Panc1 (cell line): ENCODE data around the gene TTC9B.

Source experiments
- POLR2AphosphoS5 ChIP-seq: IDR thresholded peaks from 2 replicates; pipeline ENCODE4 v1.6.1; 2012; ENCODE audit warnings: mild to moderate bottlenecking, low read depth, low read length, moderate library complexity
- SIN3A ChIP-seq: IDR thresholded peaks from 2 replicates; pipeline ENCODE4 v1.6.1; 2012; ENCODE audit warnings: low read depth, mild to moderate bottlenecking, low read length, moderate library complexity, borderline replicate concordance; ENCODE audit not compliant: insufficient read depth
- TCF7L2 ChIP-seq: IDR thresholded peaks from 2 replicates; pipeline ENCODE4 v1.6.1; 2011; ENCODE audit warnings: mild to moderate bottlenecking, low read depth, low read length, inconsistent platforms
- TF ChIP-seq, protein P1 (sequence below): fragments of 450-650 bp; IDR thresholded peaks from 2 replicates; pipeline ENCODE4 v1.5.1; 2017; ENCODE audit warnings: mild to moderate bottlenecking
- TF ChIP-seq, protein P2 (sequence below), 2 experiments: IDR thresholded peaks; 2 replicates each; pipeline ENCODE4 v1.6.1; 2011 to 2012; ENCODE audit warnings: low read depth in 2 of 2, control low read depth in 1 of 2, low read length in 1 of 2, mild to moderate bottlenecking in 1 of 2, moderate library complexity in 1 of 2; ENCODE audit not compliant: insufficient read depth in 1 of 2

DNA sequence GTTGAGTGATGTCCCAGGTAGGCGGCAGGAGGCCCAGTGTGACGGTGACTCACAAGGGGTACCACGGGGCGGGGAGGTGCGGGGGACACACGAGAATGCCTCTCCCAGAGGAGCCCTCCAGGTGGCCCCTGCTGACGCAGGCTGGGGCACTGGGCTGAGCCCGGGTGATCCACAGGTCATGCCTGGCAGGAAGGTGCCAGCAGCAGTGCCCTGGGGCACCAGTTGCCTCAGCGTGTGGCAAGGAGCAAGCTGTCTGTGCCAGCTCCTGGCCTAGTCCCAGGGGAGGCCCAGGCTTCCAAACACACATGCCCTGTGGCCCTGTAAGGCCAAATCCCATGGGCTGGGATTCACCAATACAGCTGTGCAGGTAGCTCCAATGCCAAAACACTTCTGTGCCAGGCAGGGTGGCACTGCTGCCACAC is 38.9 kb upstream of the TTC9B start:
- TF ChIP-seq, protein P1, sequence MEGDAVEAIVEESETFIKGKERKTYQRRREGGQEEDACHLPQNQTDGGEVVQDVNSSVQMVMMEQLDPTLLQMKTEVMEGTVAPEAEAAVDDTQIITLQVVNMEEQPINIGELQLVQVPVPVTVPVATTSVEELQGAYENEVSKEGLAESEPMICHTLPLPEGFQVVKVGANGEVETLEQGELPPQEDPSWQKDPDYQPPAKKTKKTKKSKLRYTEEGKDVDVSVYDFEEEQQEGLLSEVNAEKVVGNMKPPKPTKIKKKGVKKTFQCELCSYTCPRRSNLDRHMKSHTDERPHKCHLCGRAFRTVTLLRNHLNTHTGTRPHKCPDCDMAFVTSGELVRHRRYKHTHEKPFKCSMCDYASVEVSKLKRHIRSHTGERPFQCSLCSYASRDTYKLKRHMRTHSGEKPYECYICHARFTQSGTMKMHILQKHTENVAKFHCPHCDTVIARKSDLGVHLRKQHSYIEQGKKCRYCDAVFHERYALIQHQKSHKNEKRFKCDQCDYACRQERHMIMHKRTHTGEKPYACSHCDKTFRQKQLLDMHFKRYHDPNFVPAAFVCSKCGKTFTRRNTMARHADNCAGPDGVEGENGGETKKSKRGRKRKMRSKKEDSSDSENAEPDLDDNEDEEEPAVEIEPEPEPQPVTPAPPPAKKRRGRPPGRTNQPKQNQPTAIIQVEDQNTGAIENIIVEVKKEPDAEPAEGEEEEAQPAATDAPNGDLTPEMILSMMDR: no peak
- TF ChIP-seq, protein P2, sequence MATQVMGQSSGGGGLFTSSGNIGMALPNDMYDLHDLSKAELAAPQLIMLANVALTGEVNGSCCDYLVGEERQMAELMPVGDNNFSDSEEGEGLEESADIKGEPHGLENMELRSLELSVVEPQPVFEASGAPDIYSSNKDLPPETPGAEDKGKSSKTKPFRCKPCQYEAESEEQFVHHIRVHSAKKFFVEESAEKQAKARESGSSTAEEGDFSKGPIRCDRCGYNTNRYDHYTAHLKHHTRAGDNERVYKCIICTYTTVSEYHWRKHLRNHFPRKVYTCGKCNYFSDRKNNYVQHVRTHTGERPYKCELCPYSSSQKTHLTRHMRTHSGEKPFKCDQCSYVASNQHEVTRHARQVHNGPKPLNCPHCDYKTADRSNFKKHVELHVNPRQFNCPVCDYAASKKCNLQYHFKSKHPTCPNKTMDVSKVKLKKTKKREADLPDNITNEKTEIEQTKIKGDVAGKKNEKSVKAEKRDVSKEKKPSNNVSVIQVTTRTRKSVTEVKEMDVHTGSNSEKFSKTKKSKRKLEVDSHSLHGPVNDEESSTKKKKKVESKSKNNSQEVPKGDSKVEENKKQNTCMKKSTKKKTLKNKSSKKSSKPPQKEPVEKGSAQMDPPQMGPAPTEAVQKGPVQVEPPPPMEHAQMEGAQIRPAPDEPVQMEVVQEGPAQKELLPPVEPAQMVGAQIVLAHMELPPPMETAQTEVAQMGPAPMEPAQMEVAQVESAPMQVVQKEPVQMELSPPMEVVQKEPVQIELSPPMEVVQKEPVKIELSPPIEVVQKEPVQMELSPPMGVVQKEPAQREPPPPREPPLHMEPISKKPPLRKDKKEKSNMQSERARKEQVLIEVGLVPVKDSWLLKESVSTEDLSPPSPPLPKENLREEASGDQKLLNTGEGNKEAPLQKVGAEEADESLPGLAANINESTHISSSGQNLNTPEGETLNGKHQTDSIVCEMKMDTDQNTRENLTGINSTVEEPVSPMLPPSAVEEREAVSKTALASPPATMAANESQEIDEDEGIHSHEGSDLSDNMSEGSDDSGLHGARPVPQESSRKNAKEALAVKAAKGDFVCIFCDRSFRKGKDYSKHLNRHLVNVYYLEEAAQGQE (IDR thresholded peaks at IDR 0.05; ENCODE audit: insufficient read depth in 1 of 2, low read depth in 2 of 2, low read length in 1 of 2): no peak
- TF ChIP-seq POLR2AphosphoS5 (no peak), TCF7L2 (no peak), SIN3A (no peak)
